Glutamatergic neuron (in vitro differentiated cells): ENCODE data around the gene ZNF276. TPM values are rescaled to one million over a fixed set of nuclear protein-coding genes. Genes with fewer than 3 reads are reported as not detected.
A peak's percentile ranks its signal among the peaks of the same experiment; 100 is the strongest.
"Not testable (repeated sequence)": the region's sequence is repeated elsewhere in the genome, so short reads cannot be mapped to it uniquely, and the experiment has no call there.

ENCODE experiments used
- DNase-seq: peaks from one replicate; pipeline ENCODE4 v3.0.0; 2022
- H3K27ac Mint-ChIP-seq: one replicate; pipeline ENCODE4 v1.8.0; 2020; ENCODE audit warnings: mild to moderate bottlenecking, mixed read lengths, inconsistent platforms; ENCODE audit not compliant: unreplicated experiment
- H3K27me3 Mint-ChIP-seq: one replicate; pipeline ENCODE4 v1.8.0; 2020; ENCODE audit warnings: mild to moderate bottlenecking, moderate library complexity, mixed read lengths, inconsistent platforms; ENCODE audit not compliant: unreplicated experiment
- H3K36me3 Mint-ChIP-seq: one replicate; pipeline ENCODE4 v1.8.0; 2020; ENCODE audit warnings: mild to moderate bottlenecking, mixed read lengths, inconsistent platforms; ENCODE audit not compliant: unreplicated experiment
- H3K4me1 Mint-ChIP-seq: one replicate; pipeline ENCODE4 v1.8.0; 2020; ENCODE audit warnings: mild to moderate bottlenecking, low read depth, mixed read lengths, inconsistent platforms; ENCODE audit not compliant: unreplicated experiment
- H3K4me3 Mint-ChIP-seq: one replicate; pipeline ENCODE4 v1.8.0; 2020; ENCODE audit warnings: mild to moderate bottlenecking, mixed read lengths, inconsistent platforms; ENCODE audit not compliant: unreplicated experiment
- H3K9me3 Mint-ChIP-seq: one replicate; pipeline ENCODE4 v1.8.0; 2020; ENCODE audit warnings: mild to moderate bottlenecking, moderate library complexity, mixed read lengths, inconsistent platforms; ENCODE audit not compliant: unreplicated experiment
- CTCF ChIP-seq: fragments of 200-600 bp; sonication (generic); IDR thresholded peaks from one replicate; pipeline ENCODE4 v1.5.0; 2021; ENCODE audit not compliant: partially characterized antibody, unreplicated experiment
- total RNA-seq: library from RNA; stranded (reverse); fragmentation: NEBNext Ultra II Directional; extraction: Animal tissue kit (Norgen Biotek cat#: 25700); gene quantifications from one replicate; pipeline ENCODE4 v1.2.1, GENCODE V29; 2021; ENCODE audit not compliant: unreplicated experiment

Gene ZNF276
- total RNA-seq, 1 donor from 2014 or later: 20.8 TPM

GRCh38 chr16:89779231-89779908, 58.0 kb downstream of the ZNF276 start:
- TF ChIP-seq CTCF: no peak
- Mint-ChIP-seq H3K27ac (no peak overlapping the region), H3K4me3 (no peak overlapping the region), H3K27me3 (peaks cover 2% of the 10 kb centered on the region), H3K36me3 (no peaks in the 10 kb centered on the region), H3K4me1 (no peaks in the 10 kb centered on the region), H3K9me3 (no peaks in the 10 kb centered on the region)
- DNase-seq: no peak

DNA sequence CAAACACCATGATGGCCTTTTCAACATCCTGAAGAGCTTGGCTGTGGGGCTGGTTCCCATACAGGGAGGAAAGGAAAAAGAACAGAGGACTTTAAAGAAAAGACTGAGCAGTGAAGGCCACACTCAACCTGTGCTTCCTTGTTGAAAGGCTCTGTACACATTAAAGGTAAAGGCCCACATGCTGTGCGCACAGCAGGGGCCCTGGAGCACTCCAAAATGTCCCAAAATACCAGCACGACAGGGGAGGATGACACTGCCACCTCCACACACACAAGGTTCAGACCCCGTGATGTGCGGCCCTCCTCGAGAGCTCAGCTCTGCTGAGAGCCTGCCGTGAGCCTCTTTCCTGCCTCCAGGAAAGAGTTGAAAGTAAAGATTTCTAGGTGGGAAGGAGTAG, 58.6 kb downstream of the ZNF276 start:
- H3K36me3 Mint-ChIP-seq: no peaks in the 10 kb centered on the region
- peaks cover 2% of the 10 kb centered on the region for H3K27me3 Mint-ChIP-seq
- no peaks in the 10 kb centered on the region for H3K4me1 Mint-ChIP-seq
- DNase-seq: no peak
- no peak overlapping the region for H3K4me3 Mint-ChIP-seq
- H3K9me3 Mint-ChIP-seq: no peaks in the 10 kb centered on the region
- no peak overlapping the region for H3K27ac Mint-ChIP-seq
- TF ChIP-seq CTCF: no peak

DNA sequence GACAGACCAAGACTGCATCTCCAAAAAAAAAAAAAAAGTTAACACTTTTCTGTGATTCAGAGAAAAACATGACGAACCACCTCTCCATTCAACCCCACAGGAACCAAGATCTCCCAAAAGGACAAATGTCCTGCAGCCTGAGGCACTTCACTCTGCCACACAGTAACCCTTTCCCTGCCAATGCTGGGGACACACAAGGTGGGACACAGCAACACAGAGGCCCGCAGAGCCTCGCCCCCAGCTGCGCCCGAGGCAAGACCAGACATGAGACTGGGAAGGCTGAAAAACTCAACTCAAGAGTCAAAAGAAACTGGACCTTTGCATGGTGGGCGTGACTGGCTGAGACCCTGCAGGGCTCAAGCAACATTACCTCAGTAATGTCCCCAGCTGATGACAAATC, 61.2 kb downstream of the ZNF276 start:
- Mint-ChIP-seq H3K4me3 (no peak overlapping the region), H3K4me1 (no peaks in the 10 kb centered on the region)

DNA sequence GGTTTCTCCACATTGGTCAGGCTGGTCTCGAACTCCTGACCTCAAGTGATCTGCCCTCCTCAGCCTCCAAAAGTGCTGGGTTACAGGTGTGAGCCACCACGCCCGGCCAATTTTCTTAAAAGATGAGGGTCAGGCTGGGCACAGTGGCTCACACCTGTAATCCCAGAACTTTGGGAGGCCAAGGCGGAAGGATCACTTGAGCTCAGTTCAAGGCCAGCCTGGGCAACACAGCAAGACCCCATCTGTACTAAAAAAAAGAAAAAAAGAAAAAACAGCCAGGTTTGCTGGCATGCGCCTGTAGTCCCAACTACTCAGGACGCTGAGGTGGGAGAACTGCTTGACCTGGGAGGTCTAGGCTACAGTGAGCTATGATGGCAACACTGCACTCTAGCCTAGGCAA, 62.6 kb downstream of the ZNF276 start:
- not testable (repeated sequence) for H3K4me1 Mint-ChIP-seq, H3K36me3 Mint-ChIP-seq, H3K27me3 Mint-ChIP-seq, H3K4me3 Mint-ChIP-seq, H3K27ac Mint-ChIP-seq, H3K9me3 Mint-ChIP-seq, DNase-seq

More for the DNA sequence above, 61.2 kb downstream of the ZNF276 start:
- H3K27me3 Mint-ChIP-seq: no peaks in the 10 kb centered on the region
- peaks cover 2% of the 10 kb centered on the region for H3K9me3 Mint-ChIP-seq
- H3K36me3 Mint-ChIP-seq: no peaks in the 10 kb centered on the region
- no peak for TF ChIP-seq CTCF
- no peak overlapping the region for H3K27ac Mint-ChIP-seq
- no peak for DNase-seq

- Mint-ChIP-seq H3K4me3 (peak overlapping the region; percentile 9), H3K27ac (no peak overlapping the region), H3K36me3 (no peaks in the 10 kb centered on the region)
Measured at GRCh38 chr16:89784406-89784805, 63.1 kb downstream of the ZNF276 start.

More at GRCh38 chr16:89784406-89784805, 63.1 kb downstream of the ZNF276 start:
- H3K27me3 Mint-ChIP-seq: no peaks in the 10 kb centered on the region
- no peak for TF ChIP-seq CTCF
- DNase-seq: no peak
- H3K9me3 Mint-ChIP-seq: peaks cover 5% of the 10 kb centered on the region
- no peaks in the 10 kb centered on the region for H3K4me1 Mint-ChIP-seq
